Sigmoid colon (tissue), 3 donors: ENCODE data around the gene SLC13A3.

ENCODE experiments used
- CTCF ChIP-seq, 4 experiments: fragments of 450-650 bp in 3 of 4; fragments of 200-600 bp in 1 of 4; IDR thresholded peaks; one replicate each; pipeline ENCODE4 v1.5.1; 2016 to 2019; ENCODE audit warnings: antibody characterized with exemption in 4 of 4, mild to moderate bottlenecking in 3 of 4, moderate library complexity in 2 of 4
- POLR2A ChIP-seq, 2 donors: fragments of 450-650 bp; IDR thresholded peaks; one replicate each; pipeline ENCODE4 v1.6.1; 2016; ENCODE audit warnings: antibody characterized with exemption in 2 of 2, mild to moderate bottlenecking in 2 of 2, moderate library complexity in 2 of 2

GRCh38 chr20:46541229-46541935, 109.9 kb downstream of the SLC13A3 start:
- TF ChIP-seq POLR2A (IDR thresholded peaks at IDR 0.05), result no peak
- TF ChIP-seq CTCF (IDR thresholded peaks at IDR 0.05), result no peak
